ENCODE measurements around the gene FHAD1.

DNA sequence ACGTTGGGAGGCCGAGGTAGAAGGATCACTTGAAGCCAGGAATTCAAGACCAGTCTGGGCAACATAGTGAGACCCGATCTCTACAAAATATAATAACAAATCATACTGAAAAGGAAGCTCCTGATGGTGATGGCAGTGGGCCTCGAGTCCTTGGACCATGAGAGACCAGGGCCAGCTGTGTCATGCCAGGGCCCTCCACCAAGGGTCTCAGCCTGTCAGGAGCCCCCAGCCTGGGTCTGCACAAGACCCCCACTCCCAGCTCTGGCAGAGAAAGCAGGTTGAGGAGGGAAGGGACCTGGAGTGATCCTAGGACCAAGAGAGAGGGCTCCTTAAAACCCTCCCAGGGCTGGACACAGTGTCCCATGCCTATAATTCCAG, 184.5 kb downstream of the FHAD1 start:
- TF ChIP-seq, protein P1, sequence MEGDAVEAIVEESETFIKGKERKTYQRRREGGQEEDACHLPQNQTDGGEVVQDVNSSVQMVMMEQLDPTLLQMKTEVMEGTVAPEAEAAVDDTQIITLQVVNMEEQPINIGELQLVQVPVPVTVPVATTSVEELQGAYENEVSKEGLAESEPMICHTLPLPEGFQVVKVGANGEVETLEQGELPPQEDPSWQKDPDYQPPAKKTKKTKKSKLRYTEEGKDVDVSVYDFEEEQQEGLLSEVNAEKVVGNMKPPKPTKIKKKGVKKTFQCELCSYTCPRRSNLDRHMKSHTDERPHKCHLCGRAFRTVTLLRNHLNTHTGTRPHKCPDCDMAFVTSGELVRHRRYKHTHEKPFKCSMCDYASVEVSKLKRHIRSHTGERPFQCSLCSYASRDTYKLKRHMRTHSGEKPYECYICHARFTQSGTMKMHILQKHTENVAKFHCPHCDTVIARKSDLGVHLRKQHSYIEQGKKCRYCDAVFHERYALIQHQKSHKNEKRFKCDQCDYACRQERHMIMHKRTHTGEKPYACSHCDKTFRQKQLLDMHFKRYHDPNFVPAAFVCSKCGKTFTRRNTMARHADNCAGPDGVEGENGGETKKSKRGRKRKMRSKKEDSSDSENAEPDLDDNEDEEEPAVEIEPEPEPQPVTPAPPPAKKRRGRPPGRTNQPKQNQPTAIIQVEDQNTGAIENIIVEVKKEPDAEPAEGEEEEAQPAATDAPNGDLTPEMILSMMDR (IDR thresholded peaks at IDR 0.05; ENCODE audit: poor library complexity): no peak
- no peak for TF ChIP-seq EZH2 (IDR thresholded peaks at IDR 0.05; ENCODE audit: borderline replicate concordance)

Data from hepatocyte (in vitro differentiated cells).